ENCODE data around the gene SLC12A7.

SLC12A7 gene

DNA sequence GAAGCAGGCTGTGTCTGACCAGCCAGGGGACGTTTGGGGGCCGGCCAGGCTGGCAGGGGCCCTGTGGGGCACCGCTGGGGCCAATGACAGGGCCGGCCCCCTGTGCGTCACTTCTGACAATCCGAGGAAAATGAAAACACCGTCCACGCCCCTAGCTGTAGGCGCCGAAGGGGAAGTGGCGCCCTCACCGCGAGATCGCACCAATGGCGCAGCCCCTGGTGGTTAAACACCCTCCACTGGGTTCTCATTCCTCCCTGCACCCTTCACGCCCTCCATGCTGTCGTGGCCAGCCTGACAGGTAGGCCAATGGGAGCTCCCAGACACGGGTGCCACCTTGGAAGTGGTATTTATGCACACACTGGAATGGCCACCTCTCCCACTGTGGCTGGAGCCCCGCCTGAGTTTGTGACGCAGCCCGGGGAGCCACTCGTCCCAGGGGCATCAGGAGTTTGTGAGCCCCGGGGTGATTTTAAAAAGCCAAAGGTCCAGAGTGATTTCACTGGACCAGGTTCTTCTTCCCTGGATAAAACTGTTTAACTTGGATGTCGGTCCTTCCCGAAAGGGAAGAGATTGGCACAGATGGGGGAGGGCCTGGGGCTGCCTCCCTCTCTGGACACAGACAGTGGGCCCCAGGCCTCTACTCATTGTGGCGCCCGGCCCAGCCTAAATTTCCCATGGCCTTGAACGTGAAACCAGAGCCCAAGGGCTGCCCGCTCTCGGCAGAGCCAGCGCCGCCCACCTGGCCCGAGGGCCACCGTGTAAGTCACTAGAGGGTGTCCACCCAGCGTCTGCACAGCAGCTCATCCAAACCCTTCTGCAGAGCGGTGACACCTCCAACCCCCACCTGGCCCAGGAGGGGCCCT lies 53.5 kb downstream of the SLC12A7 start:
- Histone ChIP-seq H3K4me1 (ENCODE audit: insufficient read depth, low read length) (no peaks in the 10 kb centered on the region), H3K9me3 (ENCODE audit: insufficient read depth, low read depth, low read length) (no peaks in the 10 kb centered on the region), H3K27me3 (ENCODE audit: insufficient read depth, low read length) (no peaks in the 10 kb centered on the region), H3K36me3 (ENCODE audit: insufficient read depth, low read length) (peaks cover 66% of the 10 kb centered on the region), H3K27ac (ENCODE audit: low read depth, low read length) (no peak overlapping the region), H3K4me3 (ENCODE audit: low read length) (no peak overlapping the region), H3K9ac (ENCODE audit: low read depth, low read length) (no peak overlapping the region)
- WGBS = 96% methylated on average over 36 of the region's 36 CpGs

DNA sequence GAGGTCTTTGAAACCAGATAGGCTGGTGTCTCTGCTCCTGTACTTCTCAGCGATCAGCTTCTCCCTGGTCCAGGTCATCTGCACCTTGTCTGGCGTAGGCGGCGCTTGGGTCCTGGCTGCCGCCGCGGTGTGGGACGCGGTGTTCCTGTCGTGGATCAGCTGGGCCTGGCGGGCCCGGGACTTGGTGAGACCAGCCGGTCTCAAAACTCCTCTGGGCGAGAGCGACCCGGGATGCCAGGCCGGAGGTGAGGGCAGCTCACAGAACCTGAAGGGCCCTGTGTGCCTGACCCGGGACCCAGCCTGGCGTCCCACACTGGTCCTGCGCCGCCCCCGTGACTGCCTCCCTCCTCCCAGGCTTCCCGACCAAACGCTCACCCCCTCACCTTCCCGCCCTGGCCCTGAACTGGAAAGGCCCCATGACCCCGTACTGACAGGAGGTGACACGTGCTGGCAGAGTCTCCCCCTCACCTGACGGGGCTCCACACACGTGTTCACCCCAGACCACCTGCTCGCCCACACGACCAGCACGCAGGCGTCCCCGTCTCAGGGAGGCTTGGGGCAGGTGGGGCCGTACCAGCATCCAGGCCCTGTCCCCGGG lies 54.3 kb downstream of the SLC12A7 start:
- no peak overlapping the region for H3K27ac ChIP-seq (ENCODE audit: low read depth, low read length)
- no peaks in the 10 kb centered on the region for H3K4me1 ChIP-seq (ENCODE audit: insufficient read depth, low read length)
- H3K36me3 ChIP-seq (ENCODE audit: insufficient read depth, low read length) = peaks cover 67% of the 10 kb centered on the region
- WGBS = 86% methylated on average over 36 of the region's 36 CpGs
- H3K9ac ChIP-seq (ENCODE audit: low read depth, low read length) = no peak overlapping the region
- no peaks in the 10 kb centered on the region for H3K27me3 ChIP-seq (ENCODE audit: insufficient read depth, low read length)
- no peaks in the 10 kb centered on the region for H3K9me3 ChIP-seq (ENCODE audit: insufficient read depth, low read depth, low read length)
- no peak overlapping the region for H3K4me3 ChIP-seq (ENCODE audit: low read length)

DNA sequence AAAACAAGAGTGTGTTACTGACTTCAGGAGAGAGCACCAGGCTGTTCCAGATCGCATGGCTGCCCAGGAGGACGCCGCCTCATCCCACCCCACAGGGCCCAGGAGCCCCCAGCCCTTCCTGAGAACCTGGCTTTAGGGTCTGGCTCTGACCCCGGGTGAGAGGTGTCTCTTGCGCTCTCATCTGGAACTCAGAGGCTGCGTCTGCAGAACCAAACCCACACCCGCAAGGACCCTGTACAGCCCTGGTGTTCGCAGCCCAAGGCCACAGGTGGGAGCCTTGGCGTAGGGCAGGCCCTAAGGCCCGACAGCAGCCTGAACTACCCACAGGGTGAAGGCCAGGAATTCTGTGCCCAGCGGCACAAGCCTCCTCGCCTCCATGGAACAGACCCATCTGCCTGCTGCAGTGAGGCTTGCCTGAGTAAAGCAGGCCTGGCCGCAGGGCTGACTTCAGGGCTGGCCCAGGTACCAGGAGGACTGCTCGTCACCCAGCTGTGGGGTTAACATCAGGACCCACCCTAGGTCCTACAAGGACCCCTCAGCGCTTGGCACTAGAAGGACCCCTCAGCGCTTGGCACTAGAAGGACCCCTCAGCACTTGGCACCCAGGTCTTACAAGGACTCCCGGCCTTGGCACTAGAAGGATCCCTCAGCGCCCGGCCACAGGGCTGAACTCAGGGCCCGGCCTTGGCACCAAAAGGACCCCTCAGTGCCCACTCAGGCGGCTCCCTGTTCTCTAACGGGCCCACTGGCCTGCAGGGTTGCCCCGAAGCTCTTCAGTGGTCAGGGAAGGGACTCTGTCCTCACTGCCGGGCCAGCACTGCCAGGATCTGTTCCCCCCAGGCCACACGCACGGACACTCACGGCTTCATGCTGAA lies 55.0 kb downstream of the SLC12A7 start:
- Histone ChIP-seq H3K36me3 (ENCODE audit: insufficient read depth, low read length) (peaks cover 74% of the 10 kb centered on the region), H3K9ac (ENCODE audit: low read depth, low read length) (no peak overlapping the region), H3K27me3 (ENCODE audit: insufficient read depth, low read length) (no peaks in the 10 kb centered on the region), H3K4me3 (ENCODE audit: low read length) (no peak overlapping the region), H3K4me1 (ENCODE audit: insufficient read depth, low read length) (no peaks in the 10 kb centered on the region), H3K27ac (ENCODE audit: low read depth, low read length) (no peak overlapping the region), H3K9me3 (ENCODE audit: insufficient read depth, low read depth, low read length) (no peaks in the 10 kb centered on the region)
- WGBS = 93% methylated on average over 27 of the region's 27 CpGs

DNA sequence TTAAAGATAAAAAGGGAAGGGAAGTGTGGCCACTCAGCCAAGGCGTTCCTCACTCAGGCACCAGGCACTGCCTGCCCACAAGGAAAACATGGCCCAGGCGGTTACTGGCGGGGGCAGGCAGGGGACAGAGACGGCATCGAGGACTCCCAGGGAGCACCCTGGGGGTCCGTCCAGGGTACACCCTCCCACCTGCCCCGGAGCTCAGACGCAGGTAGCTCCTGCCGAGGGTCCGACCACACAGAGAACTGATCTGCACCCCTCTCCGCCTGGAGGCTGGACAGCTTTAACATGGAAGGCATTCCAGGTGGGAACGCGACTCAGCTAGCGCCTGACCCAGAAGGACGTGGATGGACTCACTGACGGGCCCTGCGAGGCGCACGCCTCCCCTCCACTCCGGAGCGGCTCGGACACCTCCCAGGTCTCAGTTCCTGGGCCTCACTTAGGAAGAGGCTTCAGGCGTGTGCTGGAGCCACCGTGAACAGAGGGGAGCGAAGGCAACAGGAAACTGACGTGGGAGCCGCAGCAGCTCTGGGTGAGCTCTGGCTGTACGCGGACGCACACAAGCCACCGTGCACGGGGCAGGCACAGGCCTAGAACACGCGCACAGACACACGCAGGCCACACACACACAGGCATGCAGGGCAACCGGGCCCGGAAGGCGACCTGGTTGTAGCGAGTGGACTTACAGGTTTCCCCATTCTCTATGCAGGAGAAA lies 55.8 kb downstream of the SLC12A7 start:
- H3K4me3 ChIP-seq (ENCODE audit: low read length) = no peak overlapping the region
- H3K27ac ChIP-seq (ENCODE audit: low read depth, low read length) = no peak overlapping the region
- no peaks in the 10 kb centered on the region for H3K27me3 ChIP-seq (ENCODE audit: insufficient read depth, low read length)
- no peaks in the 10 kb centered on the region for H3K9me3 ChIP-seq (ENCODE audit: insufficient read depth, low read depth, low read length)
- 96% methylated on average over 39 of the region's 39 CpGs for WGBS
- H3K9ac ChIP-seq (ENCODE audit: low read depth, low read length) = no peak overlapping the region
- H3K4me1 ChIP-seq (ENCODE audit: insufficient read depth, low read length) = no peaks in the 10 kb centered on the region
- peaks cover 80% of the 10 kb centered on the region for H3K36me3 ChIP-seq (ENCODE audit: insufficient read depth, low read length)

DNA sequence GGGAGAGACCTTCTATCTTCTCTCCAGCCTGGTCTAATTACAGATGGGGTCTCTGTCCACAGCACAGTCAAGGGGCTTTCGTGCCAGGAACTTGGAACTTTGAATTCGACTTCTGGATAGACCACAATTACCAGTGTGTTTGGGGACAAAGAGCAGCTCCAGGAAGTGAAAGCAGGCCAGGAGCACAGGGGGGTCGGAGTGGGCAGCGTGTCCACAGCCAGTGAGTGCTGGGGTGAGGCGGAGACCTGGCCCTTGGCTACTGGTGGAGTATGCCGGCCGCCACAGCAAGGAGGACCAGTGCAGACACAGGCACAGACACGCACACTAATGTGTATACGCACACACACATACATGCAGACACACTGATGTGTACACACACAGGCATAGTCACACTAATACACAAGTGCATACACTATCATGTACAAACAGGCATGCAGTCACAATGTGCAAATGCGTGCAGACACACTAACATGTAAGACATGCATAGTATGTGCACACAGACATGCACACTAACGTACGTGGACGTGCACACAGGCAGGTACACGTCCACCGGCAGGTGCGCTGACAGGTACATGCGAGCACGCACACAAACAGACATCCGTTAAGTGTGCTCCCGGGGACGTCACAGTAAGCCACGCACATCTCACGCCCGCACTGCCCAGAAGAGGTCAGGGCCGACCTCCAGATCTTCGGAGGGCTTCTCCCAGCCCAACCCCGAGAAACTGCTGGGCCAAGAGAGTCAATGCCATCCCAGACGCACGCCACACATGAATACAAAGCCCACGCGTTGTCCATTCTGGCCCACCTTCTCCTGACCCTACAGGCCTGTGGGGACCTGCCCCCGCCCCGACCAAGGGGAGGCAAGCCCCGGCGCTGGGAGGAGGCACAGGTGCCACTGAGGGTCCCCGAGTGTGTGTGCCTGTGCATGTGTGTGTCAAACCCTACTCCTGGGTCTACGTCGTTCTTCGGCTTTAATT lies 56.8 kb downstream of the SLC12A7 start:
- Histone ChIP-seq H3K4me3 (ENCODE audit: low read length) (no peak overlapping the region), H3K9ac (ENCODE audit: low read depth, low read length) (no peak overlapping the region), H3K27ac (ENCODE audit: low read depth, low read length) (no peak overlapping the region), H3K4me1 (ENCODE audit: insufficient read depth, low read length) (no peaks in the 10 kb centered on the region), H3K27me3 (ENCODE audit: insufficient read depth, low read length) (no peaks in the 10 kb centered on the region), H3K36me3 (ENCODE audit: insufficient read depth, low read length) (peaks cover 80% of the 10 kb centered on the region), H3K9me3 (ENCODE audit: insufficient read depth, low read depth, low read length) (no peaks in the 10 kb centered on the region)
- WGBS = 93% methylated on average over 39 of the region's 39 CpGs

DNA sequence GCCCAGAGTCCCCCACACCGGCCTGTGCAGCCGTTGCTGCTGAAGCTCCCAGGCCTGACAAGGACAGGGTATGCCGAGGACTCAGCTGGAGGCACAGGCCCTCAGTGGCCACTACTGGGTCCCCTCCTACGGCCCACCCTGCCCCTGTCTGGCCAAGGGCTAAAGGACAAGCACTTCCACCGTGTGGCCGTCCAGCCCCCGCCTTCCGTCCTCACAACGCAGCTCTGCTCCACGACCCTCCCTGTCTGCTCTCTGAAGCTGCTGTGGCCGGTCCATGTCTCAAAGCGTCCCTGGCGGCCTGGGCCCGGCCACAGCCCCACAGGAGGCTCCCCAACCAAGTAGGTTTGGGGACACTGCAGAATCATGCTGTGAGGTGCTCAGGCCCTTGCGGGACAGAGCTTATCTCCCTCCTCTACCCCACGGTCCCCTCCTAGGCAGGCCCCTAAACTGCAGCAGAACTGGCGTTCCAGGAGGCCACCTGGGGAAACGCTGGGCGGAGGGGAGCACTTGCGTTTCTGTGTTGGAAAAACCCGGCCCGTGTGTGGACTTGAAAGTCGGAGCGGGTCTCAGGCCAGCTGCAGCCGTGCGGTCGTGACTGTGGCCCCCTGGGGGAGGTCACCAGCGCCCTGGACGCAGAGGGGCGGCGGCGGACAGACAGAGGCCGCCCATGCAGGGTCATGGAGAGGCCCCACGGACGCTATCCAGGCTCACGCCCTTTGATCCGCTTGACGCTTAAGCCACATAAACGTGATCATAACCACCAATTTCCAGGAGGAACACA lies 57.7 kb downstream of the SLC12A7 start:
- no peaks in the 10 kb centered on the region for H3K27me3 ChIP-seq (ENCODE audit: insufficient read depth, low read length)
- no peaks in the 10 kb centered on the region for H3K4me1 ChIP-seq (ENCODE audit: insufficient read depth, low read length)
- 94% methylated on average over 39 of the region's 39 CpGs for WGBS

DNA sequence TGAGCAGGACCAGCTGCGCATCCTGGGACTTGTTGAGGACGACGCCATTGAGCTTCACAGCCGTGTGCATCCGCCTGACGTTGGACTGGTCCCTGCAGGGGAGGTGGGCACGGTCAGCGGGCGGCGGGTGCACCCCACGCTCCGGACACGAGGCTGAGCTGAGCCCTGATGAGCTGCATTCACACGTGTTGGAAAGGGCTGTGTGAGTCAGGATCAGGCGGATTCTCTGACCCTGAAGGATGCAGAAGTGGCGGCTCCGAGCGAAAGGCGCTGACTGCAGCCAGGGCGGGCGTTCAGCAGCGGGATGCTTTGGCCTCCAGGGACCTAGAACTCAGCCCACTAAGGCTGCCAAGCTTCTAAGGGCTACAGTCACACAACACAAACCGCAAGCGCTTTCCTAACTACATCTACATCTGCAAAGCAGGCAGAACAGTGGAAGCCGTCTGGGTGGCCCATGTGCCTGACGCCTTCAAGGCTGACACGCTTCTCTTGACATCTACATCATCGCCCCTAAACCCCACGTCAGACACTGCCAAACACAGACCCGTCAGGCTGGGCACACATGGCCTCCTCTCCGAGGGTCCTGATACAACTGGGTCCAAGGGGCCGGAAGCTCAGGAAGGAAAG lies 58.4 kb downstream of the SLC12A7 start:
- Histone ChIP-seq H3K36me3 (ENCODE audit: insufficient read depth, low read length) (peaks cover 66% of the 10 kb centered on the region), H3K27me3 (ENCODE audit: insufficient read depth, low read length) (no peaks in the 10 kb centered on the region), H3K4me3 (ENCODE audit: low read length) (no peak overlapping the region), H3K4me1 (ENCODE audit: insufficient read depth, low read length) (no peaks in the 10 kb centered on the region), H3K9me3 (ENCODE audit: insufficient read depth, low read depth, low read length) (no peaks in the 10 kb centered on the region), H3K27ac (ENCODE audit: low read depth, low read length) (no peak overlapping the region), H3K9ac (ENCODE audit: low read depth, low read length) (no peak overlapping the region)
- WGBS = 95% methylated on average over 32 of the region's 32 CpGs

More for the DNA sequence above, 57.7 kb downstream of the SLC12A7 start:
- H3K4me3 ChIP-seq (ENCODE audit: low read length) = no peak overlapping the region
- no peak overlapping the region for H3K27ac ChIP-seq (ENCODE audit: low read depth, low read length)
- H3K9me3 ChIP-seq (ENCODE audit: insufficient read depth, low read depth, low read length) = no peaks in the 10 kb centered on the region
- peaks cover 73% of the 10 kb centered on the region for H3K36me3 ChIP-seq (ENCODE audit: insufficient read depth, low read length)
- no peak overlapping the region for H3K9ac ChIP-seq (ENCODE audit: low read depth, low read length)

DNA sequence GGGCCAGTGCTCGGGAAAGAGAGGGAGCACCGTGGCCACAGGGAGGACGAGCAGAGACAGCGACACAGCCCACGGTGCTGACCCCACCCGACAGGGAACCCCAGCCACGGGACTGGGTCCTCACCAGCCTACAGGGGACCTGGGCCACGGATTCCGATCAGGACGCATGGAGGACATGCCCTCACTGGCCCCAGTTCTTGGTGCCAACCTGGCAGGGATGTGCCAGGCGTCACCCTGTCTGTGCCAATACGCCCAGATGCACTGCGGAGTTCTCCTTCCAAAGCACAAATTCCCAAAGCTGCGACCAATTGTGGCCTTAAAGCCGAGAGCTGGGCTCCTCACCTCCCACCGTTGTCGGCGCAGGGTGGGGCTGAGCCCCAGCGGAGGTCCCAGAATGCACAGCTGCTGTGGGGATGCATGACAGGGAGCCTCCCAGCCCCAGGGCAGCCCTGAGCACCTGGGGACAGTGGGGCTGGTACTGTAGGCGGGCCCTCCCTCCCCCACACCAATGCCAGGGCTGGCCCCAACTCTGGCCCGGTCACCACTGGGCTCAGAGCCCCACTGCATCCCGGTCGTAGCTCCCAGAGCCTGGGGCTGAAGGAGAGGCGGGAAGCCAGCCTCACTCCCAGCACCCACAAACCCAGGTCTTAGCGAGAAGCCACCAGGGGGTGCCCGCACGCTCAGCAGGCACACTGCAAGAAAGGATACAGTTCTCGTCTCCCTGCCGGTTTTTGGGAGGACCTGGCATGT lies 59.0 kb downstream of the SLC12A7 start:
- Histone ChIP-seq H3K4me3 (ENCODE audit: low read length) (no peak overlapping the region), H3K9me3 (ENCODE audit: insufficient read depth, low read depth, low read length) (no peaks in the 10 kb centered on the region), H3K4me1 (ENCODE audit: insufficient read depth, low read length) (no peaks in the 10 kb centered on the region), H3K9ac (ENCODE audit: low read depth, low read length) (no peak overlapping the region), H3K27ac (ENCODE audit: low read depth, low read length) (no peak overlapping the region), H3K27me3 (ENCODE audit: insufficient read depth, low read length) (no peaks in the 10 kb centered on the region), H3K36me3 (ENCODE audit: insufficient read depth, low read length) (peaks cover 60% of the 10 kb centered on the region)
- WGBS = 94% methylated on average over 29 of the region's 29 CpGs

DNA sequence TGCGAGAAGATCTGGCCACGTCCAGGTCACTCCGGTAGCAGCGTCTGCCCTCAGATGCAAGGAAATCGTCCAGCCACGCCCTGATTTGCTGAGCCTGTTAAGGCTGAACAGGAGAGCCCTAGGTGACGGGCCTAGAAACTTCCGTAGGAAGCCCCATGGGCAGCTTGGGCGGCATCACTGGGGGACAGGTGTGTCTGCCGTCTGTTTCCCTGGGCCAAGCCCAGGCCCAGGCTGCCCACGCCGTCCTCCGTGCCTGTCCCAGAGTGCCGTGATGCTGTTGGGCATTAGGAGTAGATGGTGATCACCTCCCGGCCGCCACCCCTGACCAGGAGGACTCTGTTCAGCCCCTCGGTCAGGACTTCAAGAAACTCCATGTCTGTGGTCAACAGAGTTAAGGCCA lies 59.8 kb downstream of the SLC12A7 start:
- H3K4me3 ChIP-seq (ENCODE audit: low read length) = no peak overlapping the region
- H3K36me3 ChIP-seq (ENCODE audit: insufficient read depth, low read length) = peaks cover 55% of the 10 kb centered on the region
- H3K9ac ChIP-seq (ENCODE audit: low read depth, low read length) = no peak overlapping the region
- H3K4me1 ChIP-seq (ENCODE audit: insufficient read depth, low read length) = no peaks in the 10 kb centered on the region
- no peaks in the 10 kb centered on the region for H3K9me3 ChIP-seq (ENCODE audit: insufficient read depth, low read depth, low read length)
- 95% methylated on average over 17 of the region's 17 CpGs for WGBS
- no peak overlapping the region for H3K27ac ChIP-seq (ENCODE audit: low read depth, low read length)
- no peaks in the 10 kb centered on the region for H3K27me3 ChIP-seq (ENCODE audit: insufficient read depth, low read length)

Data from HUES64 (cell line).